HAP-1 (cell line): ENCODE results near the gene CPA4.

Source experiments
- DNase-seq, 2 experiments: peaks; one replicate each; pipeline ENCODE4 v3.0.0-alpha.2; 2016 to 2020; ENCODE audit warnings: low spot score in 2 of 2
- H3K27me3 ChIP-seq: fragments of 250-450 bp; sonication (Bioruptor Pico); 2 replicates; pipeline ENCODE4 v1.5.1; 2020; ENCODE audit warnings: low read depth, mild to moderate bottlenecking, moderate library complexity
- H3K36me3 ChIP-seq: fragments of 250-450 bp; sonication (Bioruptor Pico); replicated peaks from 2 replicates; pipeline ENCODE4 v1.5.1; 2020; ENCODE audit warnings: mild to moderate bottlenecking
- H3K4me1 ChIP-seq: fragments of 250-450 bp; sonication (Bioruptor Pico); 2 replicates; pipeline ENCODE4 v1.5.1; 2020; ENCODE audit warnings: mild to moderate bottlenecking
- H3K4me3 ChIP-seq: fragments of 250-450 bp; sonication (Bioruptor Pico); 2 replicates; pipeline ENCODE4 v1.5.1; 2020; ENCODE audit warnings: mild to moderate bottlenecking, moderate library complexity
- H3K9me3 ChIP-seq: fragments of 250-450 bp; sonication (Bioruptor Pico); 2 replicates; pipeline ENCODE4 v1.5.1; 2020; ENCODE audit warnings: mild to moderate bottlenecking, moderate library complexity
- in situ Hi-C: fragments of 300-500 bp; cut with MboI; formaldehyde crosslinking; loops from 3 replicates; pipeline ENCODE4 v1.14.3; 2020; ENCODE audit warnings: low sequenced_read_pairs, inconsistent platforms, mixed read lengths

CPA4 gene

DNA sequence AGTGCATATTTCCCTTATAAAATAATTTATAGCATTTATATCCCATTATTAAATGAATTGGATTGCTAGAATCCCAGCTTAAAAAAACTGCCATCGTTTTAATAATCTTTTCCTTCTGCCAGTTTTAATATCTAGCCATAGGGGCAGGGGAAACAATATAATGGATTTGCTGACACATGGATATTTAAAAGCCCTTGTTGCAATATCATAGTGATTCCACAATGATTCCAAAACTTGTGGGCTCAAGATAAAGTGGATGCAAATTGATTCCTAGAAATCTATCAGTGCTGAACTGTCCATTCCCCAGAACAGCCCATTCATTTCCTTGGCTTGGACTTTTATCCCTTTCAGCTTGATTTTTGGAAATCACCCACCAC, 23.7 kb upstream of the CPA4 start:
- H3K27me3 ChIP-seq: no peaks in the 10 kb centered on the region
- H3K4me1 ChIP-seq: peaks cover 31% of the 10 kb centered on the region
- no peak for DNase-seq
- in situ Hi-C loops: no loop called here
- no peaks in the 10 kb centered on the region for H3K9me3 ChIP-seq
- H3K4me3 ChIP-seq: no peak overlapping the region
- no peaks in the 10 kb centered on the region for H3K36me3 ChIP-seq

DNA sequence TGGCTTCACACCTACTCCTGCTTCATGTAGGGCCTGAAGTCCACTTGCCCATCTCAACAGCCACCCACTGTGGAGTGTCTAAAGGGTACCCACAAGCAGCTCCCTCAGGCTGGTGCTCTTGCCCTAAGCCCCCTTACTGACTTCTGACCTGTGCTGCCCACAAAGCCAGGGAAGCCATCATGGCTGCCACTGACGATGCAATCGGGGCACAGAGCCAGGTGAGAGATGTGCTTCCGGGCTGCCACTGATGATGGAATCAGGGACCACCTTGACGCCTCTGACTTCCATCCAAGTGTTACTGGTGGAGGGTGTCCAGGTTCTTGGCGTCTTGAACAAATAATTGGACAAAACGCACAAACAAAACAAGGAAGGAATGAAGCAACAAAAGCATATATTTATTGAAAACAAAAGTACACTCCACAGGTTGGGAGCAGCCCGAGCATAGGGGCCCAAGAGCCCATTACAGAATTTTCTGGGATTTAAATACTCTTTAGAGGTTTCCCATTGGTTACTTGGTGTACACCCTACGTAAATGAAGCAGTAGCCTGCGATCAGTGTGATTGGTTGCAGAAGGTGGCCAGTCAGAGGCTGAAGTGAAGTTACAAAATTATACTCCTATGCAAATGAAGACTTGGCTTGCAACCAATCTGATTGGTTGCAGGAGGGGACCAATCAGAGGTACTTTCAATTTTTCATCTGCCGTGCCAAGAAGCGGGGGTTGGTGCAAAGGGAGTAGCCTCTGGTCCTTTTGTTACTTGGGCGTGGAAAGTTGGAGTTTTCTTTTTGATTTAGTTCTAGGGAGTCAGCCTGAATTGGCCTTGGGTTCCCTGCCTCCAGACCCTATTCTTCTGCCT, 21.8 kb upstream of the CPA4 start:
- peak; percentile 6 to 68 for DNase-seq

DNA sequence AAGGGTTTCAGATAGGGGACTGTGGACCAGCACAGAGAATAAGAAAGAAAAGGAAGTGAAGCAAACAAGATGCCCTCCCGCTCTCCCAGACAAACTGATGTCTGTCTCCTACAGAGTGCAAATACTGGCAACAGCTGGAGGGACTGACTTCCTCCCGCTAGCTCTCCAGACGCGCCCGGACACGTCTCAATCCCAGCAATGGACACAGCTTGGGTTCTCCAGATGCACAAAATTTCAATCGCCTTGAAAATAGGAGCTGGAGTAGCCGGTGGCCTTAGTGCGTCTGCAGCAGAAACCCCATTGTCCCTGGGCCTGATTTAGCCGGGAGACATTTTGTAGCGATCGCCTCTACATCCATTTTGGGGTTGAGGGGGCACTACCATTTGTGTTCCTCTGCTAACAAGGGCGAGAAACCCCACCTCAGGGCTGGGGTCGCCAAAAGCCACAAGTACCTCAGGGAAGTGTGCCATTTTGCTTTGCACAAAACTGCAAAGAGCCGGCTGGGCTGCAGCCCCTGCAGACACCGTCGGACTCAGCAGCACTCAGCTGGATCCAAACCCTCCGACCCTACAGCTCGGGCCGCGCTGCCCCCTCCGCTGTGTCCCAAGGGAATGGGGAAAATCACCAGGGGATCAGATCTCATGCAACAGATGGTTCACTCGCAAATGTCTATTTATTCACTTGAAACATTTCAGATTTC, 20.4 kb upstream of the CPA4 start:
- in situ Hi-C loops: no loop called here
- Histone ChIP-seq H3K9me3 (no peaks in the 10 kb centered on the region), H3K36me3 (no peaks in the 10 kb centered on the region), H3K4me1 (peaks cover 37% of the 10 kb centered on the region), H3K4me3 (no peak overlapping the region), H3K27me3 (no peaks in the 10 kb centered on the region)
- peak; percentile 14 to 53 for DNase-seq

More for the DNA sequence above, 21.8 kb upstream of the CPA4 start:
- H3K4me3 ChIP-seq: no peak overlapping the region
- peaks cover 37% of the 10 kb centered on the region for H3K4me1 ChIP-seq
- in situ Hi-C loops: no loop called here
- H3K36me3 ChIP-seq: no peaks in the 10 kb centered on the region
- no peaks in the 10 kb centered on the region for H3K9me3 ChIP-seq
- no peaks in the 10 kb centered on the region for H3K27me3 ChIP-seq

- Histone ChIP-seq H3K9me3 (no peaks in the 10 kb centered on the region), H3K4me3 (peak overlapping the region; percentile 14), H3K27me3 (no peaks in the 10 kb centered on the region), H3K36me3 (no peaks in the 10 kb centered on the region), H3K4me1 (peaks cover 37% of the 10 kb centered on the region)
- in situ Hi-C loops: no loop called here
- peak; percentile 92 to 95 for DNase-seq
These were observed 19.7 kb upstream of the CPA4 start for GRCh38 chr7:130273081-130273932.

- Histone ChIP-seq H3K36me3 (no peaks in the 10 kb centered on the region), H3K9me3 (no peaks in the 10 kb centered on the region), H3K27me3 (no peaks in the 10 kb centered on the region), H3K4me3 (peak overlapping the region; percentile 14), H3K4me1 (peaks cover 37% of the 10 kb centered on the region)
- in situ Hi-C loops: no loop called here
- peak; percentile 44 to 53 for DNase-seq
These were observed 19.1 kb upstream of the CPA4 start for GRCh38 chr7:130273933-130274255.

DNA sequence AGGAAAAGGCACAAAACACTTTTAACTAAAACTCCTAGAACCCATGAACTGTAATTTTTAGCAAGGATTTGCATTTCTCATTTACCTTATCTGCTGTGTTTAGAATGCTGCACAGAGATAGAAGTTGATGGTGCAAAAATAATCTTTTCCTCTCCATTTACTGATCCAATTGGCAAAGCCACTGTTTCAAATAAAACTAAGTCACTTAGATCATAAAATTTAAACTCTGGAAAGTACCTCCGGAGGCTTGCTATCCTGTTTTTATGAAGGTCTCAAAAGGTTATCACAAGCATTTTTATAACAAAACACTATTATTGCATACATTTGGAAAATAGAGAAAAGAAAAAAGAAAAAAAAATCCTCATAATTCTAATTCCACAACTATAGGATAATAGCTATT, 18.7 kb upstream of the CPA4 start:
- Histone ChIP-seq H3K36me3 (no peaks in the 10 kb centered on the region), H3K4me3 (peak overlapping the region; percentile 14), H3K9me3 (no peaks in the 10 kb centered on the region), H3K4me1 (peaks cover 37% of the 10 kb centered on the region), H3K27me3 (no peaks in the 10 kb centered on the region)
- in situ Hi-C loops: no loop called here
- DNase-seq: no peak

DNA sequence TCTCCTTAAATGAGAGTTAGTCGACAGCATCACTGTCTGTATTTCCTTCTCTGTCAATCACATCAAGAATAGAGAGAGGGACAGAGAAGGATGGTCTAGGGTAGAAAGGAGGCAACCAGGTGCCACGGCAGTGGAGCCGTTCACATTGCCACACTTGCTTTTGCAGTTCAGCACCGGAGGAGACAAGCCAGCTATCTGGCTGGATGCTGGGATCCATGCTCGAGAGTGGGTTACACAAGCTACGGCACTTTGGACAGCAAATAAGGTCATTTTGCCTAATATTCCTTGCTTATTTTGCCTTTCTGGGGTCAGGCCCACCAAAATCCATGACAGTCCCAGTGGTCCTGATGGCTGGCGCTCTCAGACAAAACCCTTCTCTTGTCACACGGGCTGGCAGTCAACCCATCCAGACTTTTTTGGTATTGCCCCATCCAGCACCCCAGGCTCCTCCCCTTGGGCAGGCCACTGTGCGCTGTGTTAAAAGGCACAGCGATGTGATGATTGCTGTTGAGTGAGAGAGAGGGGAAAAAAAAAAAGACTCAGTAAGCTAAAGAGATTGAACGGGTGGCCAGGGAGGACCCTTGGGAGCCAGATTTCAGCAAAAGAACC, 17.9 kb upstream of the CPA4 start:
- in situ Hi-C loops: no loop called here
- Histone ChIP-seq H3K27me3 (no peaks in the 10 kb centered on the region), H3K36me3 (no peaks in the 10 kb centered on the region), H3K4me3 (no peak overlapping the region), H3K9me3 (no peaks in the 10 kb centered on the region), H3K4me1 (peaks cover 37% of the 10 kb centered on the region)
- peak in 1 of 2 experiments; percentile 26 for DNase-seq

DNA sequence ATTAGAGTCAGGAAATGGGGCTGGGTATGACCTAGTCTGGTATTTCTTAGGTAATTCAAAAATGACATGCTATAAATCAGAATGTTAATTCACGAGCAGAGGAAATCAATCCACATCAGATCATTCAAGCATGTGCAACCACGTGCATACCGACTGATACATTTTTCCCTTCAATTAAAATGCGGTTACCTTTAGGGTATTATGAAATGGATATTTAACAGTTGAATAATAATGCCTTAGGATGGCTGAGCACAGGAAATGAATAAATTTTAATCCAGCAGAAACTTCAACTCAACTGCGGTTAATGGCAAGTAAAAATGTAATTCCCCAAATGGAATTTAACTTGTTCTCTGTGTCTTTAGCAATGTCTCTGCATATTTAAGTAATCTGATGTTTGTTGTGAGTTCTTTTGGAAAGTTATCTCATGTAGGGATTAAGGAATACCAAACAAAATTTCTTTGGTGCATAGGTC, 17.1 kb upstream of the CPA4 start:
- H3K36me3 ChIP-seq: no peaks in the 10 kb centered on the region
- DNase-seq: no peak
- in situ Hi-C loops: no loop called here
- no peak overlapping the region for H3K4me3 ChIP-seq
- no peaks in the 10 kb centered on the region for H3K27me3 ChIP-seq
- no peaks in the 10 kb centered on the region for H3K9me3 ChIP-seq
- peaks cover 37% of the 10 kb centered on the region for H3K4me1 ChIP-seq

GRCh38 chr7:130276796-130277762, 15.9 kb upstream of the CPA4 start:
- Histone ChIP-seq H3K36me3 (no peaks in the 10 kb centered on the region), H3K9me3 (no peaks in the 10 kb centered on the region), H3K27me3 (no peaks in the 10 kb centered on the region), H3K4me1 (peaks cover 29% of the 10 kb centered on the region), H3K4me3 (no peak overlapping the region)
- in situ Hi-C loops: no loop called here
- DNase-seq: no peak

GRCh38 chr7:130277763-130278643, 15.0 kb upstream of the CPA4 start:
- DNase-seq: peak; percentile 14 to 67
- peaks cover 19% of the 10 kb centered on the region for H3K4me1 ChIP-seq
- no peaks in the 10 kb centered on the region for H3K27me3 ChIP-seq
- no peaks in the 10 kb centered on the region for H3K36me3 ChIP-seq
- no peak overlapping the region for H3K4me3 ChIP-seq
- no peaks in the 10 kb centered on the region for H3K9me3 ChIP-seq
- in situ Hi-C loops: no loop called here

DNA sequence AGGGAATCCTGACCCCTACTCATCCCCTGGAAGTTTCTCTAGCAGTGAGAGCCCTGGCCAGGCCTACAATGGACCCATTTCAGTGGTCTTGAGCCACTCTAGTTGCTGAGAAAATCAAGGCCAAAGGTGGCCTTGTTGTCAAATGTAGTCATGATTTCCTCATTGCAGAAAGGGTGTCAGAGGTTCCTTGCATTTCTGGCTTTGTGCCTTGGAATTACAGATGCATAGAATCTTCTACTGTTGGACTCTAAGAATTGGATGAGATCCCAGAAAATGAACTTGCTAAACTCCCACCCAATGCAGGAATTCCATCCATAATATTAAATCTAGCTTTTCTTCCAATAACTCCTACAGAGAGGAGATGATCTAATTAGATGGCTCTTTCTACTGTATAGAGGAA, 14.1 kb upstream of the CPA4 start:
- in situ Hi-C loops: no loop called here
- H3K4me1 ChIP-seq: peaks cover 15% of the 10 kb centered on the region
- DNase-seq: no peak
- H3K27me3 ChIP-seq: no peaks in the 10 kb centered on the region
- no peaks in the 10 kb centered on the region for H3K36me3 ChIP-seq
- no peak overlapping the region for H3K4me3 ChIP-seq
- no peaks in the 10 kb centered on the region for H3K9me3 ChIP-seq

DNA sequence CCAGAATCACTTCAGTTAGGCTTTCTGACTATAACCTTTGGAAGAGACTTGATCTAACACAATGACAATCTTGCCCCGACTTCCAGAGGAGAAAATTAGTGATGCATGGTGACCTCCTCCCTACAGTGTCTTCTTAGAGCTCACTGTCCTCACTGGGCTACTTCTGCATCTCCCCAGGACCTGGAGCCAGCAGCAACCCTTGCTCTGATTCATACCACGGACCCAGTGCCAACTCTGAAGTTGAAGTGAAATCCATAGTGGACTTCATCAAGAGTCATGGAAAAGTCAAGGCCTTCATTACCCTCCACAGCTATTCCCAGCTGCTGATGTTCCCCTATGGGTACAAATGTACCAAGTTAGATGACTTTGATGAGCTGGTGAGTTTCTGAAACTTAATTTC, 13.7 kb upstream of the CPA4 start:
- no peaks in the 10 kb centered on the region for H3K36me3 ChIP-seq
- no peak for DNase-seq
- peaks cover 11% of the 10 kb centered on the region for H3K4me1 ChIP-seq
- H3K27me3 ChIP-seq: no peaks in the 10 kb centered on the region
- H3K9me3 ChIP-seq: no peaks in the 10 kb centered on the region
- H3K4me3 ChIP-seq: no peak overlapping the region
- in situ Hi-C loops: no loop called here
